ENCODE measurements around the gene FAM83C.

Gene FAM83C

GRCh38 chr20:35238170-35238569 lies 54.1 kb downstream of the FAM83C start:
- no peak for DNase-seq
- Mint-ChIP-seq H3K27ac (no peak overlapping the region), H3K9me3 (no peaks in the 10 kb centered on the region), H3K36me3 (ENCODE audit: low read depth) (peaks cover 15% of the 10 kb centered on the region), H3K4me1 (ENCODE audit: low read depth) (no peaks in the 10 kb centered on the region), H3K27me3 (no peaks in the 10 kb centered on the region), H3K4me3 (no peak overlapping the region)

DNA sequence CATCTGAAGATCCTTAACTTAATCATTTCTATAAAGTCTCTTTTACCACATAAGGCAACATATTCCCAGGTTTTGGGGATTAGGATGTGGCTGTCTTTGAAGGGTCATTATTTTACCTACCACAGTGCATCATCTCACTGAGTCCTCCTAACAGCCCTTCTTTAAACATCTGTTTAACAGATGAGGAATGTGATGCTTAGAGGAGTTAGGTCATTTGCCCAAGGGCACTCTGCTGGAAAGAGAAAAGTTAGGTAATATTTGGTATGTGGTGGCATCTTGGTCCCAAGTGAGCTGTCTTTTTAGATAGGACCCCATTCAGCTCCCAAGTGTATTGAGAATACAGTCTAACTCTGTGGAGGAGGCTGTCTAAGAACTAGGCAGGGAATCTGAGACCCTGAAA lies 54.7 kb downstream of the FAM83C start:
- Mint-ChIP-seq H3K4me1 (ENCODE audit: low read depth) (no peaks in the 10 kb centered on the region), H3K27ac (no peak overlapping the region), H3K4me3 (no peak overlapping the region), H3K9me3 (no peaks in the 10 kb centered on the region), H3K27me3 (no peaks in the 10 kb centered on the region), H3K36me3 (ENCODE audit: low read depth) (peaks cover 15% of the 10 kb centered on the region)
- DNase-seq = no peak

GRCh38 chr20:35235881-35236280 lies 56.3 kb downstream of the FAM83C start:
- H3K27ac Mint-ChIP-seq = no peak overlapping the region
- no peaks in the 10 kb centered on the region for H3K4me1 Mint-ChIP-seq (ENCODE audit: low read depth)
- H3K4me3 Mint-ChIP-seq = no peak overlapping the region
- no peak for DNase-seq
- no peaks in the 10 kb centered on the region for H3K27me3 Mint-ChIP-seq
- peaks cover 18% of the 10 kb centered on the region for H3K36me3 Mint-ChIP-seq (ENCODE audit: low read depth)
- no peaks in the 10 kb centered on the region for H3K9me3 Mint-ChIP-seq
